SK-N-SH (cell line): Measurements from ENCODE around the gene ZFP90. TPM values are rescaled to one million over a fixed set of nuclear protein-coding genes. Genes with fewer than 3 reads are reported as not detected.

Experiments used
- CTCF ChIA-PET: fragments of 300-600, 350-600 bp; formaldehyde crosslinking; extraction: SDS; loops from one replicate; lab custom pipeline; 2021; lab: Yijun Ruan, JAX
- POLR2A ChIA-PET: fragments of 350-600 bp; sonication (Branson Sonifier 250); formaldehyde crosslinking; extraction: SDS; loops from one replicate; lab custom pipeline; 2020; ENCODE audit warnings: antibody characterized with exemption, inconsistent platforms; lab: Yijun Ruan, JAX
- DNase-seq: peaks from one replicate; pipeline ENCODE4 v3.0.0; 2012
- H2AFZ ChIP-seq: fragments of 200-600 bp; sonication (generic); 2 replicates; pipeline ENCODE4 v1.8.1; 2016; ENCODE audit warnings: antibody characterized with exemption, mild to moderate bottlenecking, low read depth
- H3F3A ChIP-seq: fragments of 200-600 bp; sonication (generic); replicated peaks from 2 replicates; pipeline ENCODE3; 2016; ENCODE audit warnings: antibody characterized with exemption, mild to moderate bottlenecking; ENCODE audit not compliant: insufficient read depth
- H3K27ac ChIP-seq, 2 experiments: fragments of 200-500 bp in 1 of 2; fragments of 200-600 bp in 1 of 2; sonication (Bioruptor generic) in 1 of 2; sonication (generic), shearing (Covaris generic) in 1 of 2; 2 replicates each; pipeline versions ENCODE4 v1.5.1 to v1.6.1; 2014 to 2016; ENCODE audit warnings: low read depth in 2 of 2, inconsistent platforms in 1 of 2, low read length in 1 of 2, mild to moderate bottlenecking in 1 of 2, mixed read lengths in 1 of 2
- H3K27me3 ChIP-seq: fragments of 200-600 bp; sonication (generic), shearing (Covaris generic); 2 replicates; pipeline ENCODE4 v1.6.1; 2016; ENCODE audit warnings: mixed run types; ENCODE audit not compliant: insufficient read depth
- H3K36me3 ChIP-seq, 2 experiments: fragments of 200-500 bp in 1 of 2; fragments of 200-600 bp in 1 of 2; sonication (Bioruptor generic) in 1 of 2; sonication (generic) in 1 of 2; replicated peaks in 1 of 2; 2 replicates each; pipeline versions ENCODE3 to v1.5.1; 2014 to 2016; ENCODE audit warnings: low read length in 1 of 2, mild to moderate bottlenecking in 1 of 2; ENCODE audit not compliant: insufficient read depth in 2 of 2, control insufficient read depth in 1 of 2
- H3K4me1 ChIP-seq, 2 experiments: fragments of 200-500 bp in 1 of 2; fragments of 200-600 bp in 1 of 2; sonication (Bioruptor generic) in 1 of 2; sonication (generic), shearing (Covaris generic) in 1 of 2; 2 replicates each; pipeline versions ENCODE4 v1.5.1 to v1.6.1; 2014 to 2016; ENCODE audit warnings: low read depth in 1 of 2, low read length in 1 of 2, mixed run types in 1 of 2; ENCODE audit not compliant: insufficient read depth in 2 of 2, control insufficient read depth in 1 of 2
- H3K4me2 ChIP-seq: fragments of 200-600 bp; sonication (generic), shearing (Covaris generic); 2 replicates; pipeline ENCODE4 v1.6.1; 2017; ENCODE audit warnings: mixed run types
- H3K4me3 ChIP-seq, 2 experiments: fragments of 200-500 bp in 1 of 2; fragments of 200-600 bp in 1 of 2; sonication (Bioruptor generic) in 1 of 2; sonication (generic), shearing (Covaris generic) in 1 of 2; 2 replicates each; pipeline versions ENCODE4 v1.5.1 to v1.8.1; 2014 to 2016; ENCODE audit warnings: low read depth in 2 of 2, inconsistent platforms in 1 of 2, low read length in 1 of 2, mild to moderate bottlenecking in 1 of 2, mixed read lengths in 1 of 2, moderate library complexity in 1 of 2
- H3K79me2 ChIP-seq: fragments of 200-600 bp; sonication (generic); 2 replicates; pipeline ENCODE4 v1.8.1; 2017; ENCODE audit warnings: mild to moderate bottlenecking; ENCODE audit not compliant: insufficient read depth
- H3K9ac ChIP-seq: fragments of 200-600 bp; sonication (generic); 2 replicates; pipeline ENCODE4 v1.6.1; 2017; ENCODE audit warnings: mixed run types
- H3K9me2 ChIP-seq: fragments of 200-600 bp; sonication (generic); 2 replicates; pipeline ENCODE4 v1.6.1; 2017; ENCODE audit warnings: mixed run types
- H3K9me3 ChIP-seq: fragments of 200-600 bp; sonication (generic); 2 replicates; pipeline ENCODE4 v1.6.1; 2017; ENCODE audit warnings: mixed run types, mild to moderate bottlenecking, moderate library complexity
- H4K20me1 ChIP-seq: fragments of 200-600 bp; sonication (generic); 2 replicates; pipeline ENCODE4 v1.6.1; 2017; ENCODE audit warnings: mild to moderate bottlenecking, mixed run types; ENCODE audit not compliant: insufficient read depth
- CHD2 ChIP-seq: fragments of 150-350 bp; IDR thresholded peaks from 2 replicates; pipeline ENCODE4 v1.6.1; 2018; ENCODE audit warnings: low read length; ENCODE audit not compliant: partially characterized antibody
- ELF1 ChIP-seq: IDR thresholded peaks from 2 replicates; pipeline ENCODE4 v1.4.0; 2012
- FOSL2 ChIP-seq: IDR thresholded peaks from 2 replicates; pipeline ENCODE4 v1.4.0; 2012; ENCODE audit warnings: low read depth, mild to moderate bottlenecking, moderate library complexity, borderline replicate concordance
- FOXM1 ChIP-seq: IDR thresholded peaks from 2 replicates; pipeline ENCODE4 v1.4.0; 2012; ENCODE audit warnings: low read depth, mild to moderate bottlenecking
- GATA2 ChIP-seq: sonication (generic); formaldehyde crosslinking; IDR thresholded peaks from 2 replicates; pipeline ENCODE4 v1.5.0; 2020; ENCODE audit warnings: mild to moderate bottlenecking, missing genetic modification reagents
- MAX ChIP-seq: IDR thresholded peaks from 2 replicates; pipeline ENCODE4 v1.4.0; 2012; ENCODE audit warnings: low read depth
- MEF2A ChIP-seq: IDR thresholded peaks from 2 replicates; pipeline ENCODE4 v1.4.0; 2012; ENCODE audit warnings: low read depth, borderline replicate concordance
- MXI1 ChIP-seq: IDR thresholded peaks from 2 replicates; pipeline ENCODE4 v1.6.1; 2012; ENCODE audit warnings: mild to moderate bottlenecking, low read depth, low read length, improper control_type of control experiment
- NFIC ChIP-seq: IDR thresholded peaks from 2 replicates; pipeline ENCODE4 v1.4.0; 2012; ENCODE audit warnings: borderline replicate concordance
- PBX3 ChIP-seq: IDR thresholded peaks from 2 replicates; pipeline ENCODE4; 2012
- RCOR1 ChIP-seq: fragments of 150-350 bp; IDR thresholded peaks from 2 replicates; pipeline ENCODE4 v1.6.1; 2017; ENCODE audit warnings: antibody characterized with exemption, low read length
- RFX5 ChIP-seq: IDR thresholded peaks from 2 replicates; pipeline ENCODE4 v1.6.1; 2012; ENCODE audit warnings: mild to moderate bottlenecking, improper control_type of control experiment, low read length
- SMC3 ChIP-seq: IDR thresholded peaks from 2 replicates; pipeline ENCODE4 v1.6.1; 2012; ENCODE audit warnings: low read depth, low read length, improper control_type of control experiment
- TCF12 ChIP-seq: IDR thresholded peaks from 2 replicates; pipeline ENCODE4 v1.4.0; 2012
- YY1 ChIP-seq: IDR thresholded peaks from 2 replicates; pipeline ENCODE4 v1.4.0; 2012; ENCODE audit warnings: low read depth, mild to moderate bottlenecking
- WGBS: methylation state at CpG from one replicate; pipeline ENCODE4 v1.1.6; 2017; ENCODE audit warnings: low lambda C conversion rate; 5-methylcytosine and 5-hydroxymethylcytosine counted together
- polyA plus RNA-seq, 3 experiments: library from polyadenylated mRNA; depleted of rRNA; stranded (reverse); fragments of >200 nt; gene quantifications; 2 replicates each; pipeline ENCODE4 v1.2.3, GENCODE V29; 2012

ZFP90 gene
- polyA plus RNA-seq, 1 of the 3 experiments (the other 2 are of a cell fraction): 9.9 TPM

- Histone ChIP-seq H3K36me3 (no peaks in the 10 kb centered on the region), H3K4me2 (no peak overlapping the region), H3K4me3 (no peak overlapping the region), H3K79me2 (no peaks in the 10 kb centered on the region), H3K9me3 (no peaks in the 10 kb centered on the region), H4K20me1 (no peaks in the 10 kb centered on the region), H3K27me3 (no peaks in the 10 kb centered on the region), H2AFZ (no peak overlapping the region), H3K9ac (no peak overlapping the region), H3K9me2 (no peaks in the 10 kb centered on the region), H3F3A (no peaks in the 10 kb centered on the region), H3K27ac (no peak overlapping the region), H3K4me1 (no peaks in the 10 kb centered on the region)
- no peak for DNase-seq
- TF ChIP-seq MEF2A: no peak
- no peak for TF ChIP-seq FOXM1
- no peak for TF ChIP-seq PBX3
- no peak for TF ChIP-seq NFIC
- ChIA-PET CTCF (interaction anchor here (4.7 kb wide), 1 partner anchor 15 kb away, joined by 24 read pairs; no protein-coding TSS in a partner anchor), POLR2A (interaction anchor here (0.7 kb wide), 1 partner anchor 265 kb away, joined by 4 read pairs; no protein-coding TSS in a partner anchor)
- WGBS: 68% methylated on average over 3 of the region's 3 CpGs
These were observed 36.0 kb downstream of the ZFP90 start for GRCh38 chr16:68575082-68575481.

- H3K79me2 ChIP-seq: no peaks in the 10 kb centered on the region
- H3F3A ChIP-seq: no peaks in the 10 kb centered on the region
- no peaks in the 10 kb centered on the region for H3K9me2 ChIP-seq
- H2AFZ ChIP-seq: no peak overlapping the region
- H3K36me3 ChIP-seq: no peaks in the 10 kb centered on the region
- TF ChIP-seq FOSL2 (no peak), MAX (no peak), SMC3 (no peak), RFX5 (no peak), YY1 (no peak), CHD2 (no peak), RCOR1 (no peak), MXI1 (no peak), FOXM1 (no peak), NFIC (no peak), GATA2 (CRISPR knock-in tag) (no peak), TCF12 (no peak), ELF1 (no peak)
- H3K9me3 ChIP-seq: no peaks in the 10 kb centered on the region
- H4K20me1 ChIP-seq: no peaks in the 10 kb centered on the region
- 57% methylated on average over 2 of the region's 2 CpGs for WGBS
- H3K27me3 ChIP-seq: no peaks in the 10 kb centered on the region
- no peaks in the 10 kb centered on the region for H3K4me1 ChIP-seq
- H3K9ac ChIP-seq: no peak overlapping the region
- no peak overlapping the region for H3K4me3 ChIP-seq
- H3K4me2 ChIP-seq: no peak overlapping the region
- CTCF ChIA-PET: interaction anchor here (4.7 kb wide), 1 partner anchor 13 kb away, joined by 24 read pairs; no protein-coding TSS in a partner anchor
- no peak overlapping the region for H3K27ac ChIP-seq
- no peak for DNase-seq
- POLR2A ChIA-PET: no interaction called here
These were observed 38.3 kb downstream of the ZFP90 start for GRCh38 chr16:68577352-68577853.
